Measurements from ENCODE around the gene SFXN3. TPM values are rescaled to one million over a fixed set of nuclear protein-coding genes. Genes with fewer than 3 reads are reported as not detected.

Gene SFXN3
- total RNA-seq, 3 donors from 2014 or later (not counting 1 experiment from before 2014, with no cell fraction given) = 59.7 to 74.5 (median 68.9) TPM

- no peak overlapping the region for H3K4me3 ChIP-seq (ENCODE audit: low read length)
- TF ChIP-seq, protein P1, sequence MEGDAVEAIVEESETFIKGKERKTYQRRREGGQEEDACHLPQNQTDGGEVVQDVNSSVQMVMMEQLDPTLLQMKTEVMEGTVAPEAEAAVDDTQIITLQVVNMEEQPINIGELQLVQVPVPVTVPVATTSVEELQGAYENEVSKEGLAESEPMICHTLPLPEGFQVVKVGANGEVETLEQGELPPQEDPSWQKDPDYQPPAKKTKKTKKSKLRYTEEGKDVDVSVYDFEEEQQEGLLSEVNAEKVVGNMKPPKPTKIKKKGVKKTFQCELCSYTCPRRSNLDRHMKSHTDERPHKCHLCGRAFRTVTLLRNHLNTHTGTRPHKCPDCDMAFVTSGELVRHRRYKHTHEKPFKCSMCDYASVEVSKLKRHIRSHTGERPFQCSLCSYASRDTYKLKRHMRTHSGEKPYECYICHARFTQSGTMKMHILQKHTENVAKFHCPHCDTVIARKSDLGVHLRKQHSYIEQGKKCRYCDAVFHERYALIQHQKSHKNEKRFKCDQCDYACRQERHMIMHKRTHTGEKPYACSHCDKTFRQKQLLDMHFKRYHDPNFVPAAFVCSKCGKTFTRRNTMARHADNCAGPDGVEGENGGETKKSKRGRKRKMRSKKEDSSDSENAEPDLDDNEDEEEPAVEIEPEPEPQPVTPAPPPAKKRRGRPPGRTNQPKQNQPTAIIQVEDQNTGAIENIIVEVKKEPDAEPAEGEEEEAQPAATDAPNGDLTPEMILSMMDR (IDR thresholded peaks at IDR 0.05) = no peak
- 94% methylated on average over 33 of the region's 33 CpGs for WGBS (ENCODE audit: insufficient coverage)
- no peaks in the 10 kb centered on the region for H3K9me3 ChIP-seq (ENCODE audit: control insufficient read depth, insufficient read depth, low read length)
- no peaks in the 10 kb centered on the region for H3K27me3 Mint-ChIP-seq (ENCODE audit: low read depth in 2 of 2)
- no peak overlapping the region for H3K27ac ChIP-seq (ENCODE audit: low read length)
- no peaks in the 10 kb centered on the region for H3K27me3 ChIP-seq (ENCODE audit: control insufficient read depth, insufficient read depth, low read length)
- no peak for ATAC-seq
- no peaks in the 10 kb centered on the region for H3K9me3 Mint-ChIP-seq
- H3K4me1 Mint-ChIP-seq = no peaks in the 10 kb centered on the region
- intact Hi-C loops (cut with micrococcal nuclease) = no loop called here
- H3K4me1 ChIP-seq (ENCODE audit: control insufficient read depth, insufficient read depth, low read length) = no peaks in the 10 kb centered on the region
- no peak overlapping the region for H3K27ac Mint-ChIP-seq
- no peaks in the 10 kb centered on the region for H3K36me3 Mint-ChIP-seq
- no peak for DNase-seq
- H3K4me3 Mint-ChIP-seq = no peak overlapping the region
- H3K36me3 ChIP-seq (ENCODE audit: control insufficient read depth, insufficient read depth, low read length) = peaks cover 4% of the 10 kb centered on the region
Measured at GRCh38 chr10:101006593-101007098, 24.4 kb upstream of the SFXN3 start.

DNA sequence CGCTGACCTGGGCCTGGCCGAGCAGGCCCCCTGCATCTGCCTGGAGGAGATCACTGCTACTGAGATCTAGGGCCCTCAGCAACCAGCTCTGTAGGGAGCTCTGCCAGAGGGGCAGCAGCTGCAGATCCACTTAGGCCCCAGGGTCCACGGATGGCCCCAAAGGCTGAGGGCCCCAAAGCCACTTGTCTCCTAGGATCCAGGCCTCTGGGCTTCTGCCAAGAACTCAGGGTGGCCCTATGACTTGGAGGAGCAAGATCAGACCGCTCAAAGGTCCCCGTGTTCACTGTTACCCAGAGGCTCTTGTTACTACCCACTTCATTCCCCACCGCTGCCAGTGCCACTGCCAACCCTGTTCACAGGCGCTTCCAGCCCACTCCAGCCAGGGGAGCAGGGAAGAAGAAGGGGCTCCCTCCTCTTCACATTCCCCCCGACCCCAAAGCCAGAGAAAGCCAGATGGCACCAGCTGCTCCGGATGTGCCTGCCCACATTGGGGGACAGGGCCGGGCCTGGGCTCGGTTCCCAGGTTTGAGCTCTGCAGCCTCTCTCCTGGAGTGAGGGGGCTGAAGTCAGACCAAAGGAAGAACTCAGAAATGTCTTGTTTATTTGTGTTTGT lies 23.8 kb upstream of the SFXN3 start:
- intact Hi-C loops (cut with micrococcal nuclease) = no loop called here
- no peak for DNase-seq
- WGBS (ENCODE audit: insufficient coverage) = 85% methylated on average over 11 of the region's 11 CpGs
- Mint-ChIP-seq H3K36me3 (no peaks in the 10 kb centered on the region), H3K4me3 (no peak overlapping the region), H3K27me3 (ENCODE audit: low read depth in 2 of 2) (no peaks in the 10 kb centered on the region), H3K4me1 (no peaks in the 10 kb centered on the region), H3K27ac (no peak overlapping the region), H3K9me3 (no peaks in the 10 kb centered on the region)
- Histone ChIP-seq H3K4me1 (ENCODE audit: control insufficient read depth, insufficient read depth, low read length) (no peaks in the 10 kb centered on the region), H3K4me3 (ENCODE audit: low read length) (no peak overlapping the region), H3K27me3 (ENCODE audit: control insufficient read depth, insufficient read depth, low read length) (no peaks in the 10 kb centered on the region), H3K36me3 (ENCODE audit: control insufficient read depth, insufficient read depth, low read length) (peaks cover 4% of the 10 kb centered on the region), H3K9me3 (ENCODE audit: control insufficient read depth, insufficient read depth, low read length) (no peaks in the 10 kb centered on the region), H3K27ac (ENCODE audit: low read length) (no peak overlapping the region)
- ATAC-seq = no peak
- TF ChIP-seq, protein P1 (IDR thresholded peaks at IDR 0.05) = no peak

DNA sequence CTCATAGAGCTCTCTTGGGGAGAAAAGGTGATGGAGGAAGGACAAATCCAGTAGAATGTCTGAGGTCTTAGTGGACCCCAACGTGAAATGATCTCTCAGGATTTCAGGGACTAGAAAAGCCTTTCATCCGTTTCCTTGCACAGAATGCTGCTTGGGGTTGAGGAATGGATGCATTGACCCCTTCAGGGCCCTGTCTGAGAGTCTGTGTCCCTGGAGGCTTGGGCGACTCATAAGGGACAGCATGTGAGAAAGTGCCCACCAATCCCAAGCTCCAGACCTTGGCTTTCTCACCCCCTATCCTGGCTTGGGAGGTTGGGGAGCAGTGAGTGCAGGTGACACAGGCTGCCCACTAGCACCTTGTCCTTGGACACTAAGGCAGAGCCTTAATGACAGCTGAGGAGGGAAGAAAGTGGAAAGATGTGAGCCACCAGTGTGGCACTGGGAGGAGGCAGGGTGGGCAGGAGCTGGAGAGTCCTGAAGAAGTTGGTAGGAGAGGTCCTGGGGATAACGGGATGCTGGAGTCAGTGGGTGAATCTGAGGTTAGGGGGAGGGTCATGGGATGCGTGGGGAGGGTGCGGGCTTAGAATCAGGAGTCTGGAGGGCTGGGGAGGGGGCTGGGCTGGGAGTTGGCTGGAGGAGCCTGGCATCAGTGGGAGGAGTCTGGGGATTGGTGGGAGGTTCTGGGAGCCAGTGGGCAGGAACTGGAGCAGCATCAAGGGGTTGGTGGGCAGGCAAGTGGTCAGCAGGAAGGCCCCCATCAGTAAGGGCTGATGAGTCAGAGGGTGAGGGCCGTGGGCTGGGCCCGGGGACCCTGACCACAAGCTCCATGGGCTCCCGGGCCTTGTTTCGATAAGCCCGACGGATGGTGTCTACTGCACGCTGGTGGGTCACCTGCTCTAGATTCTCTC lies 22.9 kb upstream of the SFXN3 start:
- Mint-ChIP-seq H3K4me1 (peaks cover 6% of the 10 kb centered on the region in 2 donors), H3K27ac (no peak overlapping the region), H3K36me3 (no peaks in the 10 kb centered on the region), H3K4me3 (no peak overlapping the region), H3K27me3 (ENCODE audit: low read depth in 2 of 2) (peaks cover under 1 to 4% of the 10 kb centered on the region in 2 donors), H3K9me3 (no peaks in the 10 kb centered on the region)
- ATAC-seq = no peak
- no peak overlapping the region for H3K27ac ChIP-seq (ENCODE audit: low read length)
- H3K9me3 ChIP-seq (ENCODE audit: control insufficient read depth, insufficient read depth, low read length) = no peaks in the 10 kb centered on the region
- intact Hi-C loops (cut with micrococcal nuclease) = no loop called here
- DNase-seq = no peak
- peaks cover 6% of the 10 kb centered on the region for H3K4me1 ChIP-seq (ENCODE audit: control insufficient read depth, insufficient read depth, low read length)
- no peaks in the 10 kb centered on the region for H3K27me3 ChIP-seq (ENCODE audit: control insufficient read depth, insufficient read depth, low read length)
- no peak overlapping the region for H3K4me3 ChIP-seq (ENCODE audit: low read length)
- H3K36me3 ChIP-seq (ENCODE audit: control insufficient read depth, insufficient read depth, low read length) = peaks cover 4% of the 10 kb centered on the region
- 87% methylated on average over 13 of the region's 13 CpGs for whole genome bisulfite sequencing (ENCODE audit: insufficient coverage)
- TF ChIP-seq, protein P1 (IDR thresholded peaks at IDR 0.05) = no peak
